Measurements from ENCODE around the gene STT3B. TPM values are rescaled to one million over a fixed set of nuclear protein-coding genes. Genes with fewer than 3 reads are reported as not detected.
"Not testable (repeated sequence)": the region's sequence is repeated elsewhere in the genome, so short reads cannot be mapped to it uniquely, and the experiment has no call there.

Gene STT3B
- total RNA-seq, 1 donor, result 169 TPM

GRCh38 chr3:31580645-31581044 lies 47.9 kb downstream of the STT3B start:
- Histone ChIP-seq H3K4me3 (ENCODE audit: low read length) (no peak overlapping the region), H3K4me1 (ENCODE audit: insufficient read depth, low read length) (peaks cover 11% of the 10 kb centered on the region), H3K9me3 (ENCODE audit: low read depth, low read length) (no peaks in the 10 kb centered on the region), H3K27me3 (ENCODE audit: insufficient read depth, low read length) (no peaks in the 10 kb centered on the region)

DNA sequence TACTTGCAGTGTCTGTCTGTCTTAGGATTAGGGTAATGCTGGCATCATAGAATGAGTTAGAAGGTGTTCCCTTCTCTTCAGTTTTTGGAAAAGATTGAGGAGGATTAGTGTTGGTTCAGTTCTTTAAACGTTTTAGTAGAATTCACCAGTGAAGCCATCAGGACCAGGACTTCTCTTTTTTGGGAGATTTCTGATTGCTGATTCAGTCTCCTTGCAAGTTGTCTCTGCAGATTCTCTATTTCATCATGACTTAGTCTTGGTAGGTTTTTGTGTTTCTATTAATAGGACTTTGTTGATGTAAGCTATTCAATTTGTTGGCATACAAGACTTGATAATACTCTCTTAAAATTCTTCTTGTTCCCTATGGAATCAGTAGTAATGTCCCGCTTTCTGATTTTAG lies 48.9 kb downstream of the STT3B start:
- peaks cover 10% of the 10 kb centered on the region for H3K4me1 ChIP-seq (ENCODE audit: insufficient read depth, low read length)
- no peaks in the 10 kb centered on the region for H3K9me3 ChIP-seq (ENCODE audit: low read depth, low read length)
- no peak overlapping the region for H3K4me3 ChIP-seq (ENCODE audit: low read length)
- no peaks in the 10 kb centered on the region for H3K27me3 ChIP-seq (ENCODE audit: insufficient read depth, low read length)

DNA sequence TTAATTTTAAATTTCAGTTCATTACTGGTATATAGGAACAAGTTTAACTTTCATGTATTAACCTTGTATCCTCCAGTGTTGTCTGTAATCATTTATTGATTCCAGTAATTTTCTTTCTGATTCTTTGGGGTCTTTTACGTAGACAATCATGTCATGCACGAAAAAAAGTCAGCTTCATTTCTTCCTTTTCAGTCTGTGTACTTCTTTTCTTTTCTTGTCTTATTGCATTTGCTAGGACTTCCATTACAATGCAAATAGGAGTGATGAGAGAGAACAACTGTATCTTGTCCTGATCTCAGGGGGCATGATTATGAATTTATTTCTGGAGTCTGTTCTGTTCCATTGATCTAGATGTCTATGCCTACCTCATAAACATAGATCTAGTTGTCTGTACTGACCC lies 56.5 kb downstream of the STT3B start:
- no peak overlapping the region for H3K4me3 ChIP-seq (ENCODE audit: low read length)
- H3K9me3 ChIP-seq (ENCODE audit: low read depth, low read length), result peaks cover 31% of the 10 kb centered on the region
- H3K27me3 ChIP-seq (ENCODE audit: insufficient read depth, low read length), result no peaks in the 10 kb centered on the region
- no peaks in the 10 kb centered on the region for H3K4me1 ChIP-seq (ENCODE audit: insufficient read depth, low read length)

DNA sequence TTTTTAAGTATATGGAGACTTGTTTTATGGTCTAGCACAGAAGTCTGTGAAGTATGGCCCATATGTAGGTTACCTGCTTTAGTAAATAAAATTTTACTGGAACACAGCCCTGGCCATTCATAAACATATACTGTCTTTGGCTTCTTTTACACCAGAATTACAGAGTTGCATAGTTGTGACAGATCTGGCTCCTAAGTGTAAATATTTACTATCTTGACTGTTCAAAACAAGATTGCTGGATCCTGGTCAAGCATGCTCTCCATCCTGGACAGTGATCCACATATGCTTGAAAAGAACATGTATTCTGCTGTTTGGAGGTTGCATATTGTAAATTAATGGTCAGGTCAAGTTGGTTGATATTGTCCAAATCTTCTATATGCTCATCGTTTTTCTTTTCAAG lies 57.9 kb downstream of the STT3B start:
- Histone ChIP-seq H3K9me3 (ENCODE audit: low read depth, low read length) (peaks cover 31% of the 10 kb centered on the region), H3K4me1 (ENCODE audit: insufficient read depth, low read length) (peaks cover 4% of the 10 kb centered on the region), H3K4me3 (ENCODE audit: low read length) (no peak overlapping the region), H3K27me3 (ENCODE audit: insufficient read depth, low read length) (no peaks in the 10 kb centered on the region)

- H3K9me3 ChIP-seq (ENCODE audit: low read depth, low read length), result peaks cover 31% of the 10 kb centered on the region
- no peak overlapping the region for H3K4me3 ChIP-seq (ENCODE audit: low read length)
- H3K4me1 ChIP-seq (ENCODE audit: insufficient read depth, low read length), result peaks cover 4% of the 10 kb centered on the region
- H3K27me3 ChIP-seq (ENCODE audit: insufficient read depth, low read length), result no peaks in the 10 kb centered on the region
These were observed 60.0 kb downstream of the STT3B start for GRCh38 chr3:31592764-31593163.

GRCh38 chr3:31596176-31596575 lies 63.5 kb downstream of the STT3B start:
- H3K27me3 ChIP-seq (ENCODE audit: insufficient read depth, low read length), result no peaks in the 10 kb centered on the region
- no peak overlapping the region for H3K4me3 ChIP-seq (ENCODE audit: low read length)
- H3K4me1 ChIP-seq (ENCODE audit: insufficient read depth, low read length), result peaks cover 4% of the 10 kb centered on the region
- peaks cover under 1% of the 10 kb centered on the region for H3K9me3 ChIP-seq (ENCODE audit: low read depth, low read length)

DNA sequence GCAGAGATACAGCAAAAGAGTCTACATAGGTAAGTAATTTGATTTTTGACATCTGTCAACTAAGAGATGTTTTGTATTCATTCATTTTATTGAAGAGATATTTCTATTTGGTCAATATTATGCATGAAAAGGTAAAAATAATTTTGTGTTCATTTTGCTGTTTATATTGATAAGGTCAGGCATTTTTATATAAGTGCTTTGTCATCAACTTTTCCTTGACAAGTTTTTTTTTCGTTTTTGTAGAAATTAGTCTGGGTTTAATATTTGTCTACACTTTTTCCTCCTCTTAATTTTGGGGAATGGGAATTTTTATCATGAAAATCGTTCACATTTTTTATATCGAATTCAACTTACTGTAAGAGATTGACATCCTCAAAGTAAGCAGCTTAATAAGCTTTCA lies 67.7 kb downstream of the STT3B start:
- Histone ChIP-seq H3K4me1 (ENCODE audit: insufficient read depth, low read length) (no peaks in the 10 kb centered on the region), H3K9me3 (ENCODE audit: low read depth, low read length) (peaks cover 8% of the 10 kb centered on the region), H3K4me3 (ENCODE audit: low read length) (no peak overlapping the region), H3K27me3 (ENCODE audit: insufficient read depth, low read length) (no peaks in the 10 kb centered on the region)

GRCh38 chr3:31605333-31605732 lies 72.6 kb downstream of the STT3B start:
- H3K4me1 ChIP-seq (ENCODE audit: insufficient read depth, low read length); H3K4me3 ChIP-seq (ENCODE audit: low read length); H3K27me3 ChIP-seq (ENCODE audit: insufficient read depth, low read length): not testable (repeated sequence)
- peaks cover 24% of the 10 kb centered on the region for H3K9me3 ChIP-seq (ENCODE audit: low read depth, low read length)

DNA sequence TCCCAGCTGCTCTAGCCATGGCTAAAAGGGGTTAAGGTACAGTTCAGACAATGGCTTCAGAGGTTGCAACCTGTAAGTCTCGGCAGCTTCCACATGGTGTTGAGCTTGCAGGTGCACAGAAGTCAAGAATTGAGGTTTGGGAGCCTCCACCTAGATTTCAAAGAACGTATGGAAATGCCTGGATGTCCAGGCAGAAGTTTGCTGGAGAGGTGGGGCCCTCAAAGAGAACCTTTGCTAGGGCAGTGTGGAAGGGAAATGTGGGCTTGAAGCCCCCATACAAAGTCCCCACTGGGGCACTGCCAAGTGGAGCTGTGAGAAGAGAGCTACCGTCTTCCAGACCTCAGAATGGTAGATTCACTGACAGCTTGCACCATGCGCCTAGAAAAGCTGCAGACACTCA lies 73.7 kb downstream of the STT3B start:
- Histone ChIP-seq H3K9me3 (ENCODE audit: low read depth, low read length) (peaks cover 24% of the 10 kb centered on the region), H3K4me1 (ENCODE audit: insufficient read depth, low read length) (no peaks in the 10 kb centered on the region), H3K4me3 (ENCODE audit: low read length) (no peak overlapping the region)

GRCh38 chr3:31610700-31611275 lies 78.1 kb downstream of the STT3B start:
- Histone ChIP-seq H3K9me3 (ENCODE audit: low read depth, low read length) (peaks cover 12% of the 10 kb centered on the region), H3K4me1 (ENCODE audit: insufficient read depth, low read length) (no peaks in the 10 kb centered on the region)

More for the DNA sequence above, 73.7 kb downstream of the STT3B start:
- no peaks in the 10 kb centered on the region for H3K27me3 ChIP-seq (ENCODE audit: insufficient read depth, low read length)

DNA sequence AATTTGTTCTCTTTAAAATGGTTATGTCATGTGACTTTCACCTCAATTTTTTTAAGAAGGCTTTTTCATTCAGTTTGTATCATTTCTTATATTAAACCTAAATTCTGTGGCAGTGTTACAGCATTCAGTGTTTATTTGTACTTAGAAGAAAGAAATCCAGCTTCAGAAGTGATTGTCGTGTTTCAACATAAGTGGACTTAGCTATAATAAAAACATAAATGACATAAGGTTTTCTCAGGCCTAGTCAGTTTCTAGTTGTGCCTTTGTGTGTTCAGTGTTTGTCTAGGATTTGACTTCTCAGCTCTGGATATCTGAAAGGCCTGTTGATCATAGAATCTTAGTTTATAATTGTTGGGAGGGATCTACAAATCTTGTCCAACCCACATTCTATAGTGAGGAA lies 80.5 kb downstream of the STT3B start:
- no peaks in the 10 kb centered on the region for H3K9me3 ChIP-seq (ENCODE audit: low read depth, low read length)
- H3K4me3 ChIP-seq (ENCODE audit: low read length), result no peak overlapping the region
- no peaks in the 10 kb centered on the region for H3K4me1 ChIP-seq (ENCODE audit: insufficient read depth, low read length)
- H3K27me3 ChIP-seq (ENCODE audit: insufficient read depth, low read length), result no peaks in the 10 kb centered on the region

More at GRCh38 chr3:31610700-31611275, 78.1 kb downstream of the STT3B start:
- H3K4me3 ChIP-seq (ENCODE audit: low read length), result no peak overlapping the region
- no peaks in the 10 kb centered on the region for H3K27me3 ChIP-seq (ENCODE audit: insufficient read depth, low read length)

- Histone ChIP-seq H3K9me3 (ENCODE audit: low read depth, low read length) (no peaks in the 10 kb centered on the region), H3K4me1 (ENCODE audit: insufficient read depth, low read length) (no peaks in the 10 kb centered on the region), H3K4me3 (ENCODE audit: low read length) (no peak overlapping the region), H3K27me3 (ENCODE audit: insufficient read depth, low read length) (no peaks in the 10 kb centered on the region)
These were observed 80.9 kb downstream of the STT3B start for GRCh38 chr3:31613654-31614053.

- Histone ChIP-seq H3K4me1 (ENCODE audit: insufficient read depth, low read length) (no peaks in the 10 kb centered on the region), H3K9me3 (ENCODE audit: low read depth, low read length) (no peaks in the 10 kb centered on the region), H3K27me3 (ENCODE audit: insufficient read depth, low read length) (no peaks in the 10 kb centered on the region), H3K4me3 (ENCODE audit: low read length) (no peak overlapping the region)
These were observed 81.6 kb downstream of the STT3B start for GRCh38 chr3:31614162-31614921.

DNA sequence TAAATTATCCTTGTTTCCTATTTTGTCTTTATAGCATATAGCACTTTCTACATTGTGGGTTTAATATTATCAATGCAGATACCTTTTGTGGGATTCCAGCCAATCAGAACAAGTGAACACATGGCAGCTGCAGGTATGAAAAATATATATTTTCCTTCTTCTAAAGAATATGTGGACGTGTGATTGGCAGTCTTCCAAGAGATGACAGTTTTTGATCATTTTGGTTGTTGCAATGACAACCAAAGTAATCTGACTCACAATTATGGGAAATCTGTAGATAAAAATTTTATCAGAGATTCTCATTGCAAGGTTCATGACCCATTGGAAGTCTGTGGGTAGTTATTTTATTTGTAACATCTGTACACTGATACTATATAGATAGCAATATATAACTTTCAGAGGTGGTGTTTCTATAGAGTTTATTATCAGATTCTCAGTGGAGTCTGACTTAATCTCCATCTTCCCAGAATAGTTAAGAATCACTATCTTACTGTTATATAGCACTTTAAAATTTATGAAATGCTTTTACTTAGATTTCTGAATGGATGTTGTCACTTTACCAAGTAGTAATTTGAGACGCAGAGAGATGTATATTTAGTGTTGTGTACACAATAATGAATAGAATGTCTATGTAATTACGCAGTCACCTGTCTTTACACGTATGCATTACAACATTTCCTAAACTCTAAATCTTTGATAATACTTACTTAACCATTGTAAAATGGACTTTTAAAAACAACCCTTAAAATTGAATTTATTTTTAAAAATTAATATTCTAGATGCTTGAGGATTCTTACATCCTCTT lies 82.5 kb downstream of the STT3B start:
- Histone ChIP-seq H3K4me1 (ENCODE audit: insufficient read depth, low read length) (no peaks in the 10 kb centered on the region), H3K9me3 (ENCODE audit: low read depth, low read length) (no peaks in the 10 kb centered on the region), H3K27me3 (ENCODE audit: insufficient read depth, low read length) (no peaks in the 10 kb centered on the region), H3K4me3 (ENCODE audit: low read length) (no peak overlapping the region)

DNA sequence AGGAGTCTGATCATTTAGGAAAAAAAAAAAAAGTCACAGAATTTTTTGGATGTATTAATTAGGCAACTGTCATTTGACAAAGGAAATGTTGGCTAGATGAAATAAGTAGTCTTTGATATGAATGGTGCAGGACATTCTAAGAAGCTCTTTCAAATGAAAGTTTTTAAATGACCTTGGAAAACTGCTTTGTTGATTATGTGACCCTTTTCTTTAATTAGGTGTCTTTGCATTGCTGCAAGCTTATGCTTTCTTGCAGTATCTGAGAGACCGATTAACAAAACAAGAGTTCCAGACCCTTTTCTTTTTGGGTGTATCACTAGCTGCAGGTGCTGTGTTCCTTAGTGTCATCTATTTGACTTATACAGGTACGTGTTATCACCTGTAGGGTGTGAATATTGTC lies 84.0 kb downstream of the STT3B start:
- H3K27me3 ChIP-seq (ENCODE audit: insufficient read depth, low read length), result no peaks in the 10 kb centered on the region
- no peaks in the 10 kb centered on the region for H3K9me3 ChIP-seq (ENCODE audit: low read depth, low read length)
- no peak overlapping the region for H3K4me3 ChIP-seq (ENCODE audit: low read length)
- no peaks in the 10 kb centered on the region for H3K4me1 ChIP-seq (ENCODE audit: insufficient read depth, low read length)

Measured in mononuclear cell (primary cell).